ACC112 (cell line): ENCODE data around the gene R3HDM2.
"Not testable (repeated sequence)": the region's sequence is repeated elsewhere in the genome, so short reads cannot be mapped to it uniquely, and the experiment has no call there.

Source experiments
- H2AFZ ChIP-seq: fragments of 200-600 bp; sonication (generic); one replicate; pipeline ENCODE4 v1.6.0; 2017; ENCODE audit warnings: antibody characterized with exemption, low read length; ENCODE audit not compliant: unreplicated experiment
- H3K27ac ChIP-seq: fragments of 200-600 bp; sonication (generic); 2 replicates; pipeline ENCODE4 v1.5.1; 2014; ENCODE audit warnings: low read depth, mild to moderate bottlenecking, antibody characterized with exemption, low read length, moderate library complexity
- H3K27me3 ChIP-seq: fragments of 200-600 bp; sonication (generic); 2 replicates; pipeline ENCODE4 v1.6.1; 2014; ENCODE audit warnings: mild to moderate bottlenecking, antibody characterized with exemption, low read length, moderate library complexity, mixed read lengths; ENCODE audit not compliant: insufficient read depth
- H3K36me3 ChIP-seq: fragments of 200-600 bp; sonication (generic); 2 replicates; pipeline ENCODE4 v1.6.1; 2016; ENCODE audit warnings: mild to moderate bottlenecking, antibody characterized with exemption, low read length, moderate library complexity, mixed read lengths; ENCODE audit not compliant: insufficient read depth
- H3K4me1 ChIP-seq: fragments of 200-600 bp; sonication (generic); one replicate; pipeline ENCODE4 v1.6.1; 2016; ENCODE audit warnings: low read length, mixed read lengths; ENCODE audit not compliant: insufficient read depth, unreplicated experiment, control insufficient read depth
- H3K4me3 ChIP-seq: fragments of 200-600 bp; sonication (generic); 2 replicates; pipeline ENCODE4 v1.5.1; 2014; ENCODE audit warnings: mild to moderate bottlenecking, low read depth, low read length
- H3K79me2 ChIP-seq: fragments of 200-600 bp; sonication (generic); one replicate; pipeline ENCODE4 v1.6.0; 2016; ENCODE audit warnings: low read length; ENCODE audit not compliant: control insufficient read depth, unreplicated experiment, insufficient read depth

Gene R3HDM2

GRCh38 chr12:57343703-57344378, 87.0 kb downstream of the R3HDM2 start:
- Histone ChIP-seq H2AFZ (no peak overlapping the region), H3K4me1 (no peaks in the 10 kb centered on the region), H3K27ac (no peak overlapping the region), H3K36me3 (no peaks in the 10 kb centered on the region; the same call in 1 of the 2 replicates), H3K4me3 (no peak overlapping the region), H3K79me2 (no peaks in the 10 kb centered on the region), H3K27me3 (no peaks in the 10 kb centered on the region)

- no peak overlapping the region for H3K27ac ChIP-seq
- H3K79me2 ChIP-seq, result no peaks in the 10 kb centered on the region
- no peak overlapping the region for H3K4me3 ChIP-seq
- H3K36me3 ChIP-seq, result no peaks in the 10 kb centered on the region
- H3K27me3 ChIP-seq, result no peaks in the 10 kb centered on the region
- H3K4me1 ChIP-seq, result no peaks in the 10 kb centered on the region
- no peak overlapping the region for H2AFZ ChIP-seq
Measured at GRCh38 chr12:57342207-57342691, 88.6 kb downstream of the R3HDM2 start.

GRCh38 chr12:57341275-57341990, 89.4 kb downstream of the R3HDM2 start:
- Histone ChIP-seq H3K27ac (no peak overlapping the region), H3K27me3 (no peaks in the 10 kb centered on the region), H2AFZ (no peak overlapping the region), H3K4me3 (no peak overlapping the region), H3K79me2 (no peaks in the 10 kb centered on the region), H3K36me3 (no peaks in the 10 kb centered on the region), H3K4me1 (no peaks in the 10 kb centered on the region)

GRCh38 chr12:57340104-57340503, 90.7 kb downstream of the R3HDM2 start:
- no peaks in the 10 kb centered on the region for H3K4me1 ChIP-seq
- H2AFZ ChIP-seq, result peak overlapping the region; percentile 24
- H3K36me3 ChIP-seq, result no peaks in the 10 kb centered on the region
- H3K79me2 ChIP-seq, result no peaks in the 10 kb centered on the region
- no peaks in the 10 kb centered on the region for H3K27me3 ChIP-seq
- no peak overlapping the region for H3K4me3 ChIP-seq
- no peak overlapping the region for H3K27ac ChIP-seq

GRCh38 chr12:57336299-57336698, 94.5 kb downstream of the R3HDM2 start:
- H3K27me3 ChIP-seq, H2AFZ ChIP-seq, H3K4me3 ChIP-seq, H3K79me2 ChIP-seq, H3K36me3 ChIP-seq, H3K27ac ChIP-seq: not testable (repeated sequence)
- peaks cover 12% of the 10 kb centered on the region for H3K4me1 ChIP-seq

GRCh38 chr12:57334219-57334618, 96.6 kb downstream of the R3HDM2 start:
- no peak overlapping the region for H2AFZ ChIP-seq
- no peaks in the 10 kb centered on the region for H3K79me2 ChIP-seq
- H3K27ac ChIP-seq, result no peak overlapping the region
- no peaks in the 10 kb centered on the region for H3K27me3 ChIP-seq
- no peaks in the 10 kb centered on the region for H3K36me3 ChIP-seq
- H3K4me3 ChIP-seq, result no peak overlapping the region
- peaks cover 12% of the 10 kb centered on the region for H3K4me1 ChIP-seq

GRCh38 chr12:57332646-57333312, 98.1 kb downstream of the R3HDM2 start:
- no peaks in the 10 kb centered on the region for H3K27me3 ChIP-seq
- no peak overlapping the region for H2AFZ ChIP-seq
- no peaks in the 10 kb centered on the region; the same call in 1 of the 2 replicates for H3K36me3 ChIP-seq
- no peak overlapping the region for H3K4me3 ChIP-seq
- no peaks in the 10 kb centered on the region for H3K79me2 ChIP-seq
- peak overlapping the region; percentile 59 for H3K27ac ChIP-seq
- H3K4me1 ChIP-seq, result peaks cover 12% of the 10 kb centered on the region

- no peaks in the 10 kb centered on the region; the same call in 1 of the 2 replicates for H3K36me3 ChIP-seq
- H3K4me3 ChIP-seq, result no peak overlapping the region
- H3K4me1 ChIP-seq, result peaks cover 12% of the 10 kb centered on the region
- no peaks in the 10 kb centered on the region for H3K27me3 ChIP-seq
- no peaks in the 10 kb centered on the region for H3K79me2 ChIP-seq
- no peak overlapping the region for H3K27ac ChIP-seq
- no peak overlapping the region for H2AFZ ChIP-seq
Measured at GRCh38 chr12:57330992-57331391, 99.9 kb downstream of the R3HDM2 start.

GRCh38 chr12:57329219-57329618, 101.6 kb downstream of the R3HDM2 start:
- Histone ChIP-seq H3K36me3 (no peaks in the 10 kb centered on the region; the same call in 1 of the 2 replicates), H3K4me3 (no peak overlapping the region), H3K79me2 (no peaks in the 10 kb centered on the region), H3K4me1 (peaks cover 12% of the 10 kb centered on the region), H3K27me3 (no peaks in the 10 kb centered on the region), H3K27ac (no peak overlapping the region), H2AFZ (no peak overlapping the region)

- H3K27ac ChIP-seq, result no peak overlapping the region
- no peaks in the 10 kb centered on the region for H3K4me1 ChIP-seq
Measured at GRCh38 chr12:57325395-57325794, 105.4 kb downstream of the R3HDM2 start.

More at GRCh38 chr12:57325395-57325794, 105.4 kb downstream of the R3HDM2 start:
- no peaks in the 10 kb centered on the region; the same call in 1 of the 2 replicates for H3K36me3 ChIP-seq
- H2AFZ ChIP-seq, result no peak overlapping the region
- H3K27me3 ChIP-seq, result no peaks in the 10 kb centered on the region
- H3K4me3 ChIP-seq, result no peak overlapping the region
- H3K79me2 ChIP-seq, result no peaks in the 10 kb centered on the region
